AG04449 (cell line): ENCODE measurements around the gene ENTPD6.

Experiments used
- CTCF ChIA-PET: fragments of 350-600 bp; formaldehyde crosslinking; extraction: SDS; loops from one replicate; lab custom pipeline; 2021; ENCODE audit warnings: antibody characterized with exemption; lab: Yijun Ruan, JAX
- POLR2A ChIA-PET: fragments of 400-600, 350-600 bp; formaldehyde crosslinking; extraction: SDS; loops from one replicate; lab custom pipeline; 2020; ENCODE audit warnings: antibody characterized with exemption, inconsistent platforms; lab: Yijun Ruan, JAX
- DNase-seq: peaks from one replicate; pipeline ENCODE4 v3.0.0-alpha.2; 2010; ENCODE audit warnings: low read depth, low spot score
- H3K4me3 ChIP-seq: 2 replicates; pipeline ENCODE4 v1.5.1; 2011; ENCODE audit warnings: low read depth, mild to moderate bottlenecking, control low read depth, low read length
- CTCF ChIP-seq: IDR thresholded peaks from one replicate; pipeline ENCODE4 v1.5.1; 2011; ENCODE audit warnings: mild to moderate bottlenecking, moderate library complexity, low read length, control low read depth, inconsistent platforms; ENCODE audit not compliant: insufficient read depth; ENCODE audit errors: missing control alignments

The ENTPD6 gene

GRCh38 chr20:25269833-25270170 lies 74.3 kb downstream of the ENTPD6 start:
- TF ChIP-seq CTCF = no peak
- CTCF ChIA-PET = no interaction called here
- no peak overlapping the region for H3K4me3 ChIP-seq
- no peak for DNase-seq
- POLR2A ChIA-PET = no interaction called here

- POLR2A ChIA-PET = no interaction called here
- CTCF ChIA-PET = no interaction called here
- DNase-seq = no peak
- no peak overlapping the region for H3K4me3 ChIP-seq
- no peak for TF ChIP-seq CTCF
Measured at GRCh38 chr20:25270829-25271251, 75.3 kb downstream of the ENTPD6 start.

GRCh38 chr20:25271486-25272222 lies 76.1 kb downstream of the ENTPD6 start:
- no peak overlapping the region for H3K4me3 ChIP-seq
- POLR2A ChIA-PET = no interaction called here
- no peak for TF ChIP-seq CTCF
- CTCF ChIA-PET = no interaction called here
- no peak for DNase-seq

GRCh38 chr20:25272223-25273000 lies 76.9 kb downstream of the ENTPD6 start:
- ChIA-PET CTCF (no interaction called here), POLR2A (no interaction called here)
- TF ChIP-seq CTCF = no peak
- no peak overlapping the region for H3K4me3 ChIP-seq
- no peak for DNase-seq

- CTCF ChIA-PET = interaction anchor here (1.3 kb wide), 1 partner anchor 26 kb away, joined by 3 read pairs; no protein-coding TSS in a partner anchor
- no peak for TF ChIP-seq CTCF
Measured at GRCh38 chr20:25273046-25273445, 77.5 kb downstream of the ENTPD6 start.

More at GRCh38 chr20:25273046-25273445, 77.5 kb downstream of the ENTPD6 start:
- no peak overlapping the region for H3K4me3 ChIP-seq
- POLR2A ChIA-PET = interaction anchor here (1.0 kb wide), 1 partner anchor 46 kb away, joined by 3 read pairs; no protein-coding TSS in a partner anchor
- DNase-seq = no peak
